Fibroblast of skin of left quadriceps (primary cell): ENCODE results near the gene P4HTM.

Source experiments
- DNase-seq, 2 experiments: peaks; one replicate each; pipeline ENCODE4 v3.0.0-alpha.2; 2013; ENCODE audit warnings: low read depth in 2 of 2

The P4HTM gene, protein sequence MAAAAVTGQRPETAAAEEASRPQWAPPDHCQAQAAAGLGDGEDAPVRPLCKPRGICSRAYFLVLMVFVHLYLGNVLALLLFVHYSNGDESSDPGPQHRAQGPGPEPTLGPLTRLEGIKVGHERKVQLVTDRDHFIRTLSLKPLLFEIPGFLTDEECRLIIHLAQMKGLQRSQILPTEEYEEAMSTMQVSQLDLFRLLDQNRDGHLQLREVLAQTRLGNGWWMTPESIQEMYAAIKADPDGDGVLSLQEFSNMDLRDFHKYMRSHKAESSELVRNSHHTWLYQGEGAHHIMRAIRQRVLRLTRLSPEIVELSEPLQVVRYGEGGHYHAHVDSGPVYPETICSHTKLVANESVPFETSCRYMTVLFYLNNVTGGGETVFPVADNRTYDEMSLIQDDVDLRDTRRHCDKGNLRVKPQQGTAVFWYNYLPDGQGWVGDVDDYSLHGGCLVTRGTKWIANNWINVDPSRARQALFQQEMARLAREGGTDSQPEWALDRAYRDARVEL

GRCh38 chr3:48989796-48990635 is at the start of gene P4HTM:
TSS of gene P4HTM (plus strand) at chr3:48990241. CDS start at chr3:48990257, 16 bp downstream.
- peak; percentile 86 to 87 for DNase-seq

DNA sequence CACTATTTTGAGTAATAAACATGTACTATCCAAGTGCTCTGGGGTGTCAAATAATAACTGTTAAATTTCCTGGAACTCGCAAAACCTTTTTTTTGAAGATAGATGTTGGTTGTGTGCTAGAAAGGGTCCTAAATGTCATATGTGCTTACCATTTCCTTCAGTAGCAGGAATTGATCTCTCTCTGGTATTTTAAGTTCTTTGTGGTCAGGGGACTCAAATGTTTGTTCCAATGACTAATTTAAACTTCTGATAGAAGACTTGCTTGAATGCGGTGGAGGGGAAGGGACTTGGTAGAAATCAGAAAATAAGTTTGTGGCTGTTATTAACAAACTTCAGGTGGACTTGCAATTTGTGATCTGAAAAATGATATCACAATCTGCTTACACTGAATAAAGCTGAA is 44.6 kb upstream of the P4HTM start:
- no peak for DNase-seq

DNA sequence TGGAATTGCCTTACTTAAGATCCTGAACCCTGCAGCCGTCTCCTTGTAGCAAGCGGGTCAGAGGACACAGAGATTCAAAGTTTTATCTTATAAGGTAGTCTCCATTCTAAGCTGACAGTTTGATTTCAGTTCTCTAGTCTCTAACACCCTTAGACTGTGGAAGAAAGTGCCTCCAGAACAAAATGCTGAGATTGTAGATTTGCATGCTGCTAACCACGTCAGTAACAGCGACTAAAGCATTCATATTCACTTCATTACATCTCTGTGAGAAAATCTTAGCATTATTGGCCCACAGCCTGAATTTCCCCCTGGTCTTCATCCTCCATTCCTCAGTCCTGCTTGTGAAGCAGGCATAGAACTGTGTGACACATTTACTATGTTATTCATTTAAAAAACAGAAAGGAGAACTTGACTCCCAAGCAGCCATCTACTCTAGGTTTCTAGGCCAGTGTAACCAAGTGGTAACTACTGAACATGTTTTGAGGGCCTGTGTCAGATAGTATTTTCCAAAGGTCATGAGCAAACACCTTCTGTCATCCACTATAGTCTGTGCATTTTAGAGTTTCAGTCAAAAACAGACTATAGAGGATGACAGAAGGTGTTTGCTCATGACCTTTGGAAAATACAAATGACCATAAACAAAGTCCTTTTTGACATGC is 44.0 kb upstream of the P4HTM start:
- no peak for DNase-seq

DNA sequence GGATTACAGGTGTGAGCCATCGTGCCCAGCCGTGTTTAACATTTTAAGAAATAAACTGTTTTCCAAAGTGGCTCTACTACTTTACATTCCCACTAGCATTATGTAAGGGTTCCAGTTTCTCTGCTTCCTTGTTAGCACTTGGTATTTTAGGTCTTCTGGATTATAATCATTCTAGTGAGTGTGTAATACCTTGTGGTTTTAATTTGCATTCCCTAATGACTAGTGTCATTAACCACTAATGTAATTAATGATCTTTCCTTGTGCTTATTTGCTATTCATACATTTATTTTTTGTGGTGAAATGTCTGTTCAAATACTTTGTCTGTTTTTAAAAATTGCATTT is 40.7 kb upstream of the P4HTM start:
- peak in 1 of 2 experiments; percentile 28 for DNase-seq

DNA sequence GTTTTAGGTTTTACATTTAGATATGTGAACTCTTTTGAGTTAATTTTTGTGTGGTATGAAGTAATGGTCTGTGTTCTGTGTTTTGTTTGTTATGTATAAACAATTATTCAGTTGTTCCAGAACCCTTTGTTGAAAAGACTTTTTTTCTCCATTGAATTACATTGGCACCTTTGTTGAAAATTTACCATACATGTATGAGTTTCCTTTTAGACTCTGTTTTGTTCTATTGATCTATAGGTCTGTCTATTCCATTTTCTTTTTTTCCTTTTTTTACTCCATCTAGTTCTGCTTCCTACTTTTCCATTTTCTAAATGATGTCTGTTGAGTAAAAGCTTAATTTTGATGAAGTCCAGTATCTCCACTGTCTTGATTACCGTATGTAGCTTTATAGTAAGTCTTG is 40.0 kb upstream of the P4HTM start:
- DNase-seq: no peak

DNA sequence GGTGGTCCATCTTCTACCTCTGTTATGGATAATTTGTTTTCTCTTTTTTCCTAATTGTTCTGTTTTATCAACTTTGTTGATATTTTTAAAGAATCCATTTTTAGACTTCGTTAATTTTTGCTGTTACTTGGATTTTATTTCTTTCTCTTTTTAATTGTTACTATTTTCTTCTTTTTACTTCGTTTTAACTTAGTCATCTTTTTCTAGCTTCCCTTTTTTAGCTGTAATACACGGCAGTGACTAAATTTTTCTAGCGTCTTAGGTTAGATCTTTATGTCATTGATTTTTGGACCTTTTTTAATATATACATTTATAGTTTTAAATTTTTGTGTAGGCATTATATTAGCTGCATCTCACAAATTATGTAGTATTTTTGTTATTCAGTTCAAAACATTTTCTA is 38.3 kb upstream of the P4HTM start:
- DNase-seq: no peak

DNA sequence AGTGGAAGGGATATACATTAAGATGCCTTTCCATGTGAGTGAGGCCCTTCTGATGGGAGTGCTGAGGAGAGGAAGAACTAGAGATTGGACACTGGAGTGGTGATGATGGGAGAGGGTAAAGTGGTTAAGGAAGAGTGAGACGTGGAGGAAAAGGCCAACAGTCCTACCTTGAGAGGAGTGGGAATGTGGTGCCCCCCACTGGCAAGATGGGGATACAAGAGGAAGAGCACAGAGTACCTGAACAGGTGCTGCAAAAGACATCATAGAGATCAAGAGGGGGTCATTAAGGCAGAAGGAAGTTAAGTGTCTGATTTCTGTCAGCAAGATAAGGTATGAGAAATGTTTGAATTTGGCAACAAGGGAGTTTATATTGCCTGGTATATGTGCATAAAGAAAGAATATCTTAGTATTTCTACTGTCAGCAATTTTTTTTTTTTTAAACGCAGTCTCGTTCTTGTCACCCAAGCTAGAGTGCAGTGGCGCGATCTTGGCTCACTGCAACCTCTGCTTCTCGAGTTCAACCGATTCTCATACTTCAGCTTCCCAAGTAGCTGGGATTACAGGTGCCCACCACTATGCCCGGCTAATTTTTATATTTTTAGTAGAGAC is 37.4 kb upstream of the P4HTM start:
- no peak for DNase-seq

DNA sequence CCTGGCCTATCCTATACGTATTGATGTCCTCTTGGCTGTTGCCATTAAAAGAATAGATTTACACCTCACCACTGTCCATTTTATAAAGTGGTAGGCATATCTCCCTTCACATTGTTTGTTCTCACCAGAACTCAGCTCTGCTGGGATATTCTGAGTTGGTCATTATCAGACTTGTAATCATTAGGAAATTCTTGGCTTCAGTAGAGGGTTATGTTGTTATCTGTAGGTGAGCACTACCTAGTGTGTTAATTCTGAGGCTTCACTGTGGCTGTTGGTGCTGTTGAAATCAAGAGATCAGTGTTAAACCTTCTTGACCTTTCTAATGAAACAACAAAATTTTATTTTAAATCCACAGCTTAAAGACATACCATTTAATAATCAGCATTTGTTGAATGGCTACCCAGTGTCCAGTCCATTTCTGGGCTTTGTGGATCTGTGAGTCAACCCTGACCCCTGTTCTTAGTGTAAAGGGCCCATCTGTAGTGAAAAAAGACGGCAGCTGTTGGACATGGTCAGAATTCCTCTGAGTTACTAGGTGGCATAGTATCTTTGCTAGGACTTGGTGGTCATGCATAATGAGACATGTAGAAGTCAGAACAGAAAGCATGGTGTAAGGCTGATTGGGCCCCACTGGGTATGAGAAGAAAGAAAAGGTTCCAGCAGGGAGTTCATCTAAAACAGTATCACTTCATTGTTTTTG is 32.9 kb upstream of the P4HTM start:
- no peak for DNase-seq

DNA sequence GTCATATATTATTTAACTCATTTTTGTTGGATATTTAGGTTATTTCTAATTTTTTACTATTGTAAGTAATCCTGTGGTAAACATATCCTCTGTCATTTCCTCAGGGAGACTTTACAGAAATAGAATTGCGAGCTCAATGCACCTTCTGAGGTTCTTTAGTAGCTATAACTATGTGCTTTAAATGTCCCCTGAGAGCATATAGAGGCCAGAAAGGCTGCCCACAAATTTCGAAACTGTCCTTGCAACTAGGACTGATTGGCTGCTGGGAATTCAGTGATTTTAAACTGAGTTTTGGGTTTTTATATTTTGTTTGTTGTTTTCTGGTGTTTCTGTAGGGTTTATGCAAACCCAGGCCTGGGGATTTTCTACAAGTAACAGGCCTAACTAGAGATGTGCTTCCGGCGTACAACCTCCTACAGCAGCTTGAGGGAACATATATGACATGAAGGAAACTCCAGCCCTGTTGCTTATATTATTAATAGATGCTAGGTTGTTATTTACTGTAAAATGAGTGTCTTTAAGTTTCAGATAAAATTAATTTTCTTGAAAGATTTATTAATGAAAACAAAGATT is 29.1 kb upstream of the P4HTM start:
- peak; percentile 25 to 28 for DNase-seq

DNA sequence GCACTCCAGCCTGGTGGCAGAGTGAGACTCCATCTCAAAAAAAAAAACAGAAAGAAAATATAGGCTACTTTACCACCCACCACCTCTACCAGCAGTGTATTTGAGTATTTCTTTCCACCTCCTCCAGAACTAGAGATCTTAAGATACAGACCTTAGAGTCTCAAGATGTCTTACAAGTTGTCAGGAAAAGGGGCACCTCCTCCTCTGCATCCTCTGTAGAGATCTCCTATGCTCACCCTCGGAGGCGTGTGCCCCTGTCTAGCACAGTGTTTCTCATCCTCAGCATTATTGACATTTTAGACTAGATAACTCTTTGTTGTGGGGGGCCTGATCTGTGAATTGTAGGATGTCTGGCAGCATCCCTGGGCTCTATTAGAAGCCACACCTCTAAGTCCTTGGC is 27.7 kb upstream of the P4HTM start:
- no peak for DNase-seq

DNA sequence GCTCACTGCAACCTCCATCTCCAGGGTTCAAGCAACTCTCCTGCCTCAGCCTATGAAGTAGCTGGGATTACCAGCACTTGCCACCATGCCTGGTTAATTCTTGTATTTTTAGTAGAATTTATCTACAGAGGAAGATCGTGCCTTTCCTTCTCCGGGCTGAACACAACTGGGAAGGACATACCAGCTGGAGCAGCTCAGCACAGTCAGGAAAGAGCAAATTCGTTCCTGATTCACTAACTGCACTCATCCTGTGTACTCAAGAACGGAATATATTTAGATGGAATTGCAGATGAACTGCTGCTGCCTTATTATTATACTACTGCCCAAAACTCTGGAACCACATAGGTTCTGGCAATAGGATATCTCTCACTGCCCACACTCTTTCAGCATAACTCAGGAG is 27.1 kb upstream of the P4HTM start:
- no peak for DNase-seq

DNA sequence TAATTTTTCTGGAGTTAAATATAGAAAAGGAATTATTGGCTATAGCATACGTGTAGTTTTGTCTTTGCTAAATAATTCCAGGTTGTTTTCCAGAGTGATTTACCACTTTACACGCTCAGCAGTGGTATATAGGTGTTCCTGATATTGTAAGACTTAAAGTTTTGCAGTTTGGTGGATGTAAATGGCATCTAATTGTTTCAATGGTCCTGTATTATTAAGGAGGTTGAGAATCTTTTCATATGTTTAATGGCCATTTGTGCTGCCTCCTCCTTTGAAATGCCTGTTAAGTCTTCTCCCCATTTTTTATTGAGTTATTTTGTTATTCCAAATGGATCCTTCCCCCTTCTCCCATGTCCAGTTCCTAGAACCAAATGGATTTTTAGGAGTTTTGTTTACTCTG is 26.4 kb upstream of the P4HTM start:
- no peak for DNase-seq

GRCh38 chr3:48966367-48966766 is 23.7 kb upstream of the P4HTM start:
- DNase-seq: no peak

GRCh38 chr3:48966876-48967361 is 23.1 kb upstream of the P4HTM start:
- DNase-seq: no peak

- DNase-seq: no peak
Observed at GRCh38 chr3:48970586-48970985, 19.5 kb upstream of the P4HTM start.

DNA sequence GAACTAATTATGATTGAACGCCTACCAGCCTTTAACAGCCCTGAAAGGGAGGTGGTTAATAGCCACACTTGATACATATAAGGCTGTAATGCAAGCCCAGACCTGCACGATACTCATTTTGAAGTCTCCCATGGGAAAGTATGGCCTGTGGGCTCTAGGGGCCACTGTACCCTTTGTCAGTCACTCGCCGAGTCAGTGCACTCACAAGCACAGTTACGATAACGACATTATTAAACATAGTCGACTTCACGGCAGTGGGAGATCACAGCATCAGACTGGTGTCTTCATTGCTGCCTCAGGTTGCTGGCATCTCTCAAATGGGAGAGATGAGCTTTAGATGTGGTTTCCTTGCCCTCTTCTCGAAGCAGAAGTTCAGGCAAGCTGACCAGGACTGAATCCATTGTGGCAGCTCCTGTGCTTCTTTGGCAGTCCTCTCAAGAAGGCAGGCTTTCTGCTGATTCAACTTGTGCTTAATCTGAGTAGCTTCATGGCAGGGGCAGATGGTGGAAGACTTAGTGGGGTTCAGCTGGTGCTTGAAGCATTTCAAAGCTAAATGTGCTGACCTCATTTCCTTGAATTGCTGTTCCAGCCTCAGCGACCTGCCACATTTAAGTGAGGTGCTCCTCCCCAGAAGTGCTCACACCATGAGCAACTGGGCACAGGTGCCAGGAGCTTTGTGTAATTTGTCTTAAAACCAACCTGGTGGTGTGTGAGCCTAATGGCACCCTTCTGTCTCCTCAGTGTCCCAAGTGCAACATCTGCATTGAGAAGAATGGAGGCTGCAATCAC is 15.8 kb upstream of the P4HTM start:
- no peak for DNase-seq

DNA sequence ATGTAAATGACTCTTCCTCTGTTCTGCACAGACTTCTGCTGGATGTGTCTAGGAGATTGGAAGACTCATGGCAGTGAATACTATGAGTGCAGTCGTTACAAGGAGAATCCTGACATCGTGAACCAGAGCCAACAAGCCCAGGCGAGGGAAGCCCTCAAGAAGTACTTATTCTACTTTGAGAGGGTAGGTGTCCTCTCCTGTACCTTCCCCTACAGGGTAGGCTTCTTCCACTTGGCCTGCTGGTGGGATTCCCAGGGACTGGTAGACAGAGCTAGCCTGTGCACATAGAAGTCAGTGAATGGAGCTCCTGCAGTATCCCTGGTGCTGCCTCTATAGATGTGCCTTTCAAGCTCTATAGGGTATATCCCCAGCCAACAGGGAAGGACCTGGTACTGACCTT is 10.6 kb upstream of the P4HTM start:
- no peak for DNase-seq

DNA sequence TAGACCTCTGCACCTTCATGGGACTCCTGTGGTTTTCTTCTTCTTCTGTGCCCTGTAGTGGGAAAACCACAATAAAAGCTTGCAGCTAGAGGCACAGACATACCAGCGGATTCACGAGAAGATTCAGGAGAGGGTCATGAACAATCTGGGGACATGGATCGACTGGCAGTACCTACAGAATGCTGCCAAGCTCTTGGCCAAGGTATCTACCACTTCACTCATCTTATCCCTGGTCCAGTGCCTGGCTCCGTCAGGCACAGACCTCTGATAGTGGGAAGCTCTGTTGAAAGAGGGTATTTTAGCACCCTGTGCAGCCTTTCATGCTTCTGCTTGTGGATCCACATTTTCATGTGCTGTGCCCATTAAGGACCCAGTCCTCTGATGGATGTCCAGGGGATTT is 9.7 kb upstream of the P4HTM start:
- no peak for DNase-seq

DNA sequence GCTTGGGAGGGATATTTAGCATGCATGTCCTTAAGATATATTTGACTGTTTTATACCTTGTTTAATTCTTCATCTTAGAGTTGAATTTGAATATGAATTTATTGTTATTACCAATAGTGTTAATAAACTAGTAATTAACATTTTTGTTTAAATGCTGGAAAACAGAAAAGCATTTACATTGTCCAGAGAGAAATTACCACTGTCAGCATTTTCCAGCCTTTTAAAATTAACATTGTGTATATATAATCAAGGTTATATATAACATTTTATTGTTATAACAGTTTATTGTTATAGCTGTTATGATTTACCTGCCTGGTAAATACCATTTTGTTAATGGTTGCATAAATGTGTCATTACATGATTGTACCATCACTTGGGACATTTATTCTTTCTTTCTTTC is 8.0 kb upstream of the P4HTM start:
- no peak for DNase-seq

GRCh38 chr3:48982686-48983085 is 7.4 kb upstream of the P4HTM start:
- no peak for DNase-seq
